Measurements from ENCODE around the gene EIPR1.

Gene EIPR1

GRCh38 chr2:3168230-3168891 lies 209.3 kb downstream of the EIPR1 start:
- Histone ChIP-seq H3K4me1 (ENCODE audit: control insufficient read depth, insufficient read depth, low read length) (peaks cover 5% of the 10 kb centered on the region; the same call in 1 of the 2 replicates), H3K27me3 (ENCODE audit: control insufficient read depth, insufficient read depth, low read length) (no peaks in the 10 kb centered on the region), H3K9me3 (ENCODE audit: control insufficient read depth, insufficient read depth, low read length) (no peaks in the 10 kb centered on the region), H3K36me3 (ENCODE audit: control insufficient read depth, insufficient read depth, low read length) (no peaks in the 10 kb centered on the region), H3K27ac (ENCODE audit: low read length) (no peak overlapping the region), H3K4me3 (ENCODE audit: low read length) (no peak overlapping the region)
- no CpG with 5 or more reads among the region's 17 CpGs for WGBS (ENCODE audit: insufficient coverage, insufficient read length)
- DNase-seq (ENCODE audit: low read depth, low spot score) = peak; percentile 7

DNA sequence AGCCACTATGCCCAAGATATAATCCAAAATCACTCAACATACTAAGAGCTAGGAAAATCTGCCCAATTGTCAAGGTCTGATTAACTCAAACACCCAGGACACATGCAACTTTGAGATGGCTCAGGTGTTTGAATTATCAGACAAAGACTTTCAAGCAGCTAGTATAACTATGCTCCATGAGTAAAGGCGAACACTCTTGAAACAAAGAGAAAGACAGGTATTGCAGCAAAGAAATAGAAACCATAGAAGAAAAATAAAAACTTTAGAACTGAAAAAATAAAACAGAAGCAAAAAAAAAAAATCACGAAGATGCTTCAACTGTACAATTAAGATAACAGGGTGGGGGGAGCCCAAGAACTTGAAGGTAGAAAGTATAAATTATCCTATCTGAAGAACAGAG lies 214.2 kb downstream of the EIPR1 start:
- no peak overlapping the region for H3K27ac ChIP-seq (ENCODE audit: low read length)
- DNase-seq (ENCODE audit: low read depth, low spot score) = no peak
- WGBS (ENCODE audit: insufficient coverage, insufficient read length) = no CpG with 5 or more reads among the region's 2 CpGs
- peaks cover under 1% of the 10 kb centered on the region; the same call in 1 of the 2 replicates for H3K4me1 ChIP-seq (ENCODE audit: control insufficient read depth, insufficient read depth, low read length)
- no peaks in the 10 kb centered on the region; the same call in 1 of the 2 replicates for H3K9me3 ChIP-seq (ENCODE audit: control insufficient read depth, insufficient read depth, low read length)
- no peaks in the 10 kb centered on the region for H3K27me3 ChIP-seq (ENCODE audit: control insufficient read depth, insufficient read depth, low read length)
- H3K36me3 ChIP-seq (ENCODE audit: control insufficient read depth, insufficient read depth, low read length) = no peaks in the 10 kb centered on the region
- H3K4me3 ChIP-seq (ENCODE audit: low read length) = no peak overlapping the region

- Histone ChIP-seq H3K4me3 (ENCODE audit: low read length) (no peak overlapping the region), H3K27me3 (ENCODE audit: control insufficient read depth, insufficient read depth, low read length) (no peaks in the 10 kb centered on the region), H3K27ac (ENCODE audit: low read length) (no peak overlapping the region), H3K9me3 (ENCODE audit: control insufficient read depth, insufficient read depth, low read length) (no peaks in the 10 kb centered on the region; the same call in 1 of the 2 replicates), H3K36me3 (ENCODE audit: control insufficient read depth, insufficient read depth, low read length) (no peaks in the 10 kb centered on the region), H3K4me1 (ENCODE audit: control insufficient read depth, insufficient read depth, low read length) (no peaks in the 10 kb centered on the region)
- DNase-seq (ENCODE audit: low read depth, low spot score) = no peak
- no CpG with 5 or more reads among the region's 6 CpGs for WGBS (ENCODE audit: insufficient coverage, insufficient read length)
These were observed 215.1 kb downstream of the EIPR1 start for GRCh38 chr2:3162442-3163077.

- Histone ChIP-seq H3K27me3 (ENCODE audit: control insufficient read depth, insufficient read depth, low read length) (no peaks in the 10 kb centered on the region), H3K4me3 (ENCODE audit: low read length) (no peak overlapping the region), H3K4me1 (ENCODE audit: control insufficient read depth, insufficient read depth, low read length) (no peaks in the 10 kb centered on the region), H3K27ac (ENCODE audit: low read length) (no peak overlapping the region), H3K36me3 (ENCODE audit: control insufficient read depth, insufficient read depth, low read length) (no peaks in the 10 kb centered on the region), H3K9me3 (ENCODE audit: control insufficient read depth, insufficient read depth, low read length) (no peaks in the 10 kb centered on the region; the same call in 1 of the 2 replicates)
- DNase-seq (ENCODE audit: low read depth, low spot score) = no peak
- no CpG with 5 or more reads among the region's 6 CpGs for WGBS (ENCODE audit: insufficient coverage, insufficient read length)
These were observed 216.8 kb downstream of the EIPR1 start for GRCh38 chr2:3160751-3161330.

DNA sequence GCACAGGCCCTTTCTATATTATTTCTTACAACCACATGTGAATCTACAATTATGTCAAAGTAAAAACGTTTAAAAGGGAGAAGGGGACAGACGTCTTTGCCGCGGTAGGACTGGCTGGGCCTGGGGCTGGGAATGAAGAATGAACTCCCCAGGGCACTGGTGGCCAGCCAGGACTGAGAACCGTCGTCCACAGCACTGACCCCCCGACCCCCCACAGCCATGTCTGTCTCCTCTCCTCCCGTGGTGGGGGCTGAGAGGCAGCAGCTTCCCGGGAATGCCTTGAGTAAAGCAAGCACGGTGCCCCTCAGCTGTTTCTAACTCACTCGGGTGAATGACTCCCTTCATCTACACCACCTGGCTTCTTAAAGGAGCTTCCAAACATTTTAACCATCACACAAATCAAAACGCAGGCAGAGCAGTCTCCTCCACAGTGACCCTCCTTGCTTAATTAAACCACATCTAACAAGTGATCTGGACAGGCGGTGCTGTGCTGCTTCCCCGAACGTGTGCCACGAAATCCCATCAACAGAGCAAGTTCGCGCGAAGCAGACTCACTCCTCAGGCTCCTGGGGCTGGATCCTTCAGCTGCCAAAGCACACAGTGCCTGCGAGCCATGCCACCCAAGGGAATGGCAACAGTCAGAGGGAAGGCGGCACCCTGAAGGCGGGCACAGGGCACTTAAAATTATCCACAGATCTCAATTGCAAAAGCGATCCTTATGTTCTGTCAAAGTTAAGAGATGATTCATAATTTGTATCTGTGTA lies 217.7 kb downstream of the EIPR1 start:
- DNase-seq (ENCODE audit: low read depth, low spot score) = no peak
- Histone ChIP-seq H3K9me3 (ENCODE audit: control insufficient read depth, insufficient read depth, low read length) (no peaks in the 10 kb centered on the region; the same call in 1 of the 2 replicates), H3K27me3 (ENCODE audit: control insufficient read depth, insufficient read depth, low read length) (no peaks in the 10 kb centered on the region), H3K27ac (ENCODE audit: low read length) (no peak overlapping the region), H3K4me1 (ENCODE audit: control insufficient read depth, insufficient read depth, low read length) (no peaks in the 10 kb centered on the region), H3K4me3 (ENCODE audit: low read length) (no peak overlapping the region), H3K36me3 (ENCODE audit: control insufficient read depth, insufficient read depth, low read length) (no peaks in the 10 kb centered on the region)
- no CpG with 5 or more reads among the region's 23 CpGs for WGBS (ENCODE audit: insufficient coverage, insufficient read length)

- no peaks in the 10 kb centered on the region for H3K36me3 ChIP-seq (ENCODE audit: control insufficient read depth, insufficient read depth, low read length)
- no peak overlapping the region for H3K27ac ChIP-seq (ENCODE audit: low read length)
- H3K9me3 ChIP-seq (ENCODE audit: control insufficient read depth, insufficient read depth, low read length) = no peaks in the 10 kb centered on the region
- DNase-seq (ENCODE audit: low read depth, low spot score) = no peak
- H3K4me1 ChIP-seq (ENCODE audit: control insufficient read depth, insufficient read depth, low read length) = no peaks in the 10 kb centered on the region
- no peaks in the 10 kb centered on the region for H3K27me3 ChIP-seq (ENCODE audit: control insufficient read depth, insufficient read depth, low read length)
- H3K4me3 ChIP-seq (ENCODE audit: low read length) = no peak overlapping the region
- no CpG with 5 or more reads among the region's 9 CpGs for WGBS (ENCODE audit: insufficient coverage, insufficient read length)
These were observed 222.9 kb downstream of the EIPR1 start for GRCh38 chr2:3154700-3155099.

DNA sequence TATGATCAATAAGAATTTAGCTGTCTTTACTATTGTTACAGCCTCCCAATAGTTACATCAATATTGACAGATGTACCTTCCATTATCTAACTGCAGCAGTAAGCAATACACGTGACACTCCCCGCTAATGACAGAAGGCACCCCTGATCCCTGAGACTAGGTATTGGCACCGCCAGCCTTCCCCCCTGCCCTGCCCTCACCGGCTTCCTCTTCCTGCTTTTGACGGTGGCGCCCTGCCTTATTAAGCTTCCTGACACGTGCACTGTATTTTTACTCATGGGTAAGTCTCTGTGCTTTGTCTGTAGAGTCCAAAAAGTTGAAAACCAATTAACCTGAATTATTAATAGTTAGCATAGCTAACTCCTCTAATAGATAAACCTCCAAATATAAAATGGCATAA lies 223.5 kb downstream of the EIPR1 start:
- H3K9me3 ChIP-seq (ENCODE audit: control insufficient read depth, insufficient read depth, low read length) = no peaks in the 10 kb centered on the region
- DNase-seq (ENCODE audit: low read depth, low spot score) = no peak
- no peak overlapping the region for H3K27ac ChIP-seq (ENCODE audit: low read length)
- H3K27me3 ChIP-seq (ENCODE audit: control insufficient read depth, insufficient read depth, low read length) = no peaks in the 10 kb centered on the region
- no CpG with 5 or more reads among the region's 7 CpGs for WGBS (ENCODE audit: insufficient coverage, insufficient read length)
- H3K4me3 ChIP-seq (ENCODE audit: low read length) = no peak overlapping the region
- no peaks in the 10 kb centered on the region for H3K4me1 ChIP-seq (ENCODE audit: control insufficient read depth, insufficient read depth, low read length)
- no peaks in the 10 kb centered on the region for H3K36me3 ChIP-seq (ENCODE audit: control insufficient read depth, insufficient read depth, low read length)

DNA sequence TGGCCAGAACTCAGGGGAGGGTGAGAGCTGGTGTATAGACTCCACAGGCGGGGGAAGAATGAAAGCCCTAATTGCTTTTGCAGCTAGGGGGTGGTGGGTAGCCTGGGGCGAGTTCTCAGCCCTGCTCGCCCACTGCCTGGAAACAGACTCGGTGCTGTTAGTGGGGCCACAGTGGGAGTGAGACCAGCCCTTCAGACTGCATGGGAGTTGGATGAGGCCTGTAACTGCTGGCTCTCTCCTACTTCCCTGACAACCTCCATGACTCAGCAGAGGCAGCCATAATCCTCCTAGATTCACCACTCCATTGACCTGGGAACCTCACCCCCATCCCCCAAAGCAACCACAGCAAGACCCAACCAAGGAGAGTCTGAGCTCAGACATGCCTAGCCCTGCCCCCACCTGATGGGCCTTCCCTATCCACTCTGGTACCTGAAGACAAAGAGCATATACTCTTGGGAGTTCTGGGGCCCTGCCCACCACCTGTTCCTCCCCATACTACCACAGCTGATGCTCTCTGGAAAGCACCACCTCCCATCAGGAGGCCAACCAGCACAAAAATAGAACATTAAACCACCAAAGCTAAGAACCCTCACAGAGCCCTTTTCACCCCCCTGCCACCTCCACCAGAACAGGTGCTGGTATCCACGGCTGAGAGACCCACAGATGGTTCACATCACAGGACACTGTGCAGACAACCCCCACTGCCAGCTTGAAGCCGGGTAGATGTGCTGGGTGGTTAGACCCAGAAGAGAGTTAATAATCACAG lies 226.3 kb downstream of the EIPR1 start:
- Histone ChIP-seq H3K27ac (ENCODE audit: low read length) (no peak overlapping the region), H3K4me3 (ENCODE audit: low read length) (no peak overlapping the region), H3K36me3 (ENCODE audit: control insufficient read depth, insufficient read depth, low read length) (no peaks in the 10 kb centered on the region), H3K4me1 (ENCODE audit: control insufficient read depth, insufficient read depth, low read length) (no peaks in the 10 kb centered on the region), H3K27me3 (ENCODE audit: control insufficient read depth, insufficient read depth, low read length) (no peaks in the 10 kb centered on the region), H3K9me3 (ENCODE audit: control insufficient read depth, insufficient read depth, low read length) (no peaks in the 10 kb centered on the region)
- DNase-seq (ENCODE audit: low read depth, low spot score) = no peak
- no CpG with 5 or more reads among the region's 6 CpGs for WGBS (ENCODE audit: insufficient coverage, insufficient read length)

DNA sequence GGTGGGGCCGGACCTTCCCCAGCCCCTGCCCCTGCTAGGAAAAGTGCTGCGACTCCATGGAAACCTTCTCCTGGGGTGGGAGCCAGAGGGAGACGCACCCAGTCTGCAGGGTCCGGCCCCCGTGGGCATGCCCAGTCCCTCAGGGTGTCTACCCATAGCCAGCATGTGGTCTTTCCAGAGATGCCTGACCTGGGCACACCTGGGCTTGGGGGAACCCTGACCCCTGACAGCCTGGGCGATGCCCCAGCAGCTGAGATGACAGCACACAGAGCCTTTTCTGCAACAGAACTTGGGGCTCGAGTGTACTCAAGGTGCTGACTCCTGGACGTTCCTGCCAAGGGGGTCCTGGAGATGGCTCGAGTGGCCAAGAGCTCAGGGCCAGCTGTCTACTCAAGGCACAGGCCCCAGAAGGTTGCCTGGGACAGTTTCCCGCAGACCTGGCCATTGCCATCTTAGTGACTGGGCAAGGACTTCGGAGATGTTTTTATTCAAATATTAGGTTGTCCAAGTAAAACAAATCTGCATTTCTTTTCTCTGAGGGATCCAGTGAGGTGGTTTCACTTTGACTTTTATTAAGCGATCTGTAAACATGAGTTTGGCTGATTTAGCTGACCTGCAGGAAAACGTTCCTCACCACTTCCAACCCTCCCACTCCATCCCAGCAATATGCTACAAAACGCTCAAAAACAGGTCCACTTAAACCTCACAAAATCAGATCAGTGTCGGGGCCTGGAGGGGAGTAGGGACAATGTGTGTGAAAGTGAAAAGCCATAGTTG lies 228.0 kb downstream of the EIPR1 start:
- no peak for DNase-seq (ENCODE audit: low read depth, low spot score)
- no CpG with 5 or more reads among the region's 15 CpGs for WGBS (ENCODE audit: insufficient coverage, insufficient read length)
- no peaks in the 10 kb centered on the region for H3K4me1 ChIP-seq (ENCODE audit: control insufficient read depth, insufficient read depth, low read length)
- no peaks in the 10 kb centered on the region for H3K27me3 ChIP-seq (ENCODE audit: control insufficient read depth, insufficient read depth, low read length)
- no peak overlapping the region for H3K4me3 ChIP-seq (ENCODE audit: low read length)
- H3K27ac ChIP-seq (ENCODE audit: low read length) = no peak overlapping the region
- no peaks in the 10 kb centered on the region for H3K36me3 ChIP-seq (ENCODE audit: control insufficient read depth, insufficient read depth, low read length)
- no peaks in the 10 kb centered on the region for H3K9me3 ChIP-seq (ENCODE audit: control insufficient read depth, insufficient read depth, low read length)
